ENCODE measurements around the gene MAP3K10. TPM values are rescaled to one million over a fixed set of nuclear protein-coding genes. Genes with fewer than 3 reads are reported as not detected.
A peak's percentile ranks its signal among the peaks of the same experiment; 100 is the strongest.

Gene MAP3K10
- total RNA-seq, 2 donors from 2014 or later = 35.2 to 39.3 TPM

GRCh38 chr19:40264314-40265054 lies 73.3 kb downstream of the MAP3K10 start:
- Mint-ChIP-seq H3K27me3 (ENCODE audit: insufficient read depth) (no peaks in the 10 kb centered on the region), H3K4me1 (peaks cover 15% of the 10 kb centered on the region), H3K9me3 (no peaks in the 10 kb centered on the region), H3K27ac (peak overlapping the region; percentile 77), H3K36me3 (ENCODE audit: low read depth) (peaks cover 52% of the 10 kb centered on the region), H3K4me3 (no peak overlapping the region)
- WGBS, 2 experiments (ENCODE audit: insufficient coverage in 1 of 2, insufficient read length in 1 of 2) = 86 to 94% methylated on average over 11 to 19 of the region's 19 CpGs
- Histone ChIP-seq H3K27ac (ENCODE audit: low read depth, low read length) (peak overlapping the region; percentile 22), H3K36me3 (ENCODE audit: control insufficient read depth, insufficient read depth, low read length) (peaks cover 41% of the 10 kb centered on the region), H3K27me3 (ENCODE audit: control insufficient read depth, insufficient read depth, low read length, poor library complexity, severe bottlenecking) (no peaks in the 10 kb centered on the region), H3K9me3 (ENCODE audit: control insufficient read depth, low read length) (no peaks in the 10 kb centered on the region), H3K9ac (ENCODE audit: extremely low read depth, low read length, poor library complexity, severe bottlenecking) (no peak overlapping the region), H3K4me3 (ENCODE audit: low read length) (no peak overlapping the region), H3K4me1 (ENCODE audit: control insufficient read depth, insufficient read depth, low read length) (no peaks in the 10 kb centered on the region)
- no peak for DNase-seq
- no peak for TF ChIP-seq CTCF (conservative IDR thresholded peaks at IDR 0.05)

Other genes starting within 250 kb of the MAP3K10 start
- gene PSMC4, start 220.3 kb upstream of the MAP3K10 start, total RNA-seq = 10 to 100 TPM; 88.9 to 96.9 TPM
- 1 to 10 TPM; 2.5 to 4.6 TPM for gene ZNF546, start 194.4 kb upstream of the MAP3K10 start, total RNA-seq
- 10 to 100 TPM; 24.7 to 30.5 TPM for gene ZNF780B, start 135.2 kb upstream of the MAP3K10 start, total RNA-seq
- gene ZNF780A, start 100.5 kb upstream of the MAP3K10 start, total RNA-seq = 10 to 100 TPM; 20.5 to 21.2 TPM
- not detected for gene TTC9B, start 27.0 kb downstream of the MAP3K10 start, total RNA-seq
- 1 to 10 TPM in 1 of 2 donors, under 1 TPM in 1; 0.73 to 1.4 TPM for gene CCNP, start 35.3 kb downstream of the MAP3K10 start, total RNA-seq
- 100 to 1,000 TPM; 190 to 208 TPM for gene AKT2, start 93.9 kb downstream of the MAP3K10 start, total RNA-seq
- 10 to 100 TPM; 15.6 to 18.1 TPM for gene C19orf47, start 157.0 kb downstream of the MAP3K10 start, total RNA-seq
- 100 to 1,000 TPM; 177 to 240 TPM for gene PLD3, start 157.3 kb downstream of the MAP3K10 start, total RNA-seq
- under 1 TPM in 1 of 2 donors, not detected in 1; 0.31 TPM for gene HIPK4, start 198.8 kb downstream of the MAP3K10 start, total RNA-seq
- gene PRX, start 222.0 kb downstream of the MAP3K10 start, total RNA-seq = 1 to 10 TPM; 3.3 to 6.4 TPM
- 1 to 10 TPM; 4.0 to 4.5 TPM for gene SERTAD1, start 234.6 kb downstream of the MAP3K10 start, total RNA-seq